IMR-90 (cell line): ENCODE results near the gene SLC39A2. TPM values are rescaled to one million over a fixed set of nuclear protein-coding genes. Genes with fewer than 3 reads are reported as not detected.

ENCODE experiments used
- ATAC-seq: fragments of 200-7000 bp; cut with Tn5 transposase; 2 replicates; pipeline ENCODE4 v1.9.1; 2020; ENCODE audit warnings: low read depth, mild to moderate bottlenecking, moderate library complexity
- BruUV-seq: library from RNA; stranded (reverse); fragments of 400-500 nt; replicated peaks from 2 replicates; lab custom pipeline; 2021; lab: Mats Ljungman, UMichigan
- CTCF ChIA-PET: fragments of 300-600 bp; formaldehyde crosslinking; extraction: SDS; loops from one replicate; lab custom pipeline; 2021; ENCODE audit warnings: antibody characterized with exemption; lab: Yijun Ruan, JAX
- POLR2A ChIA-PET: fragments of 300-600 bp; sonication (Branson Sonifier 250); formaldehyde crosslinking; loops from one replicate; lab custom pipeline; 2022; ENCODE audit warnings: antibody characterized with exemption; ENCODE audit not compliant: unreplicated experiment; lab: Charles Lee
- DNase-seq: peaks from one replicate; pipeline ENCODE4 v3.0.0; 2013
- H2AFZ ChIP-seq: replicated peaks from 2 replicates; pipeline ENCODE3; 2013; ENCODE audit warnings: low read length, mild to moderate bottlenecking; ENCODE audit not compliant: poor library complexity
- H2AK5ac ChIP-seq: 2 replicates; pipeline ENCODE4 v1.6.1; 2013; ENCODE audit warnings: low read depth, low read length, inconsistent platforms
- H2AK9ac ChIP-seq: replicated peaks from 2 replicates; pipeline ENCODE3; 2013; ENCODE audit warnings: mild to moderate bottlenecking, low read depth, low read length, moderate library complexity; ENCODE audit not compliant: poor library complexity
- H2BK120ac ChIP-seq: 2 replicates; pipeline ENCODE4 v1.6.1; 2013; ENCODE audit warnings: low read depth, low read length, inconsistent platforms
- H2BK15ac ChIP-seq: 3 replicates; pipeline ENCODE4 v1.6.1; 2013; ENCODE audit warnings: low read depth, low read length, inconsistent platforms
- H2BK20ac ChIP-seq: 2 replicates; pipeline ENCODE4 v1.6.1; 2013; ENCODE audit warnings: low read depth, mild to moderate bottlenecking, inconsistent platforms, low read length, moderate library complexity
- H2BK5ac ChIP-seq: 2 replicates; pipeline ENCODE4 v1.6.1; 2013; ENCODE audit warnings: mild to moderate bottlenecking, low read depth, low read length, inconsistent platforms; ENCODE audit not compliant: poor library complexity, severe bottlenecking
- H3K14ac ChIP-seq: replicated peaks from 2 replicates; pipeline ENCODE4 v1.6.1; 2013; ENCODE audit warnings: low read depth, low read length, inconsistent platforms
- H3K18ac ChIP-seq: 2 replicates; pipeline ENCODE4 v1.6.1; 2013; ENCODE audit warnings: low read depth, low read length, control low read depth
- H3K23ac ChIP-seq: 2 replicates; pipeline ENCODE4 v1.6.1; 2013; ENCODE audit warnings: low read depth, low read length, inconsistent platforms
- H3K27ac ChIP-seq: 2 replicates; pipeline ENCODE4 v1.5.1; 2013; ENCODE audit warnings: mild to moderate bottlenecking, control low read depth, low read length; ENCODE audit not compliant: insufficient read depth
- H3K27me3 ChIP-seq: 2 replicates; pipeline ENCODE4 v1.6.1; 2013; ENCODE audit warnings: low read length; ENCODE audit not compliant: control insufficient read depth, insufficient read depth
- H3K36me3 ChIP-seq: 2 replicates; pipeline ENCODE4 v1.6.1; 2013; ENCODE audit warnings: low read length, mixed read lengths; ENCODE audit not compliant: control insufficient read depth, insufficient read depth
- H3K4ac ChIP-seq: 2 replicates; pipeline ENCODE4 v1.6.1; 2013; ENCODE audit warnings: low read depth, low read length, inconsistent platforms
- H3K4me1 ChIP-seq: 2 replicates; pipeline ENCODE4 v1.6.1; 2013; ENCODE audit warnings: low read length, mixed read lengths; ENCODE audit not compliant: control insufficient read depth, insufficient read depth
- H3K4me2 ChIP-seq: 2 replicates; pipeline ENCODE4 v1.6.1; 2013; ENCODE audit warnings: low read depth, mild to moderate bottlenecking, control low read depth, low read length, moderate library complexity
- H3K4me3 ChIP-seq: 2 replicates; pipeline ENCODE4 v1.5.1; 2013; ENCODE audit warnings: low read depth, mild to moderate bottlenecking, control low read depth, low read length, moderate library complexity; ENCODE audit not compliant: insufficient read depth
- H3K56ac ChIP-seq: 2 replicates; pipeline ENCODE4 v1.6.1; 2013; ENCODE audit warnings: low read length, inconsistent platforms; ENCODE audit not compliant: insufficient read depth; ENCODE audit errors: extremely low read depth
- H3K79me1 ChIP-seq, 2 experiments: 2 replicates each; pipeline ENCODE4 v1.6.1; 2013; ENCODE audit warnings: low read length in 2 of 2, inconsistent platforms in 1 of 2, low read depth in 1 of 2
- H3K9ac ChIP-seq: 2 replicates; pipeline ENCODE4 v1.6.1; 2013; ENCODE audit warnings: low read depth, low read length, control low read depth
- H3K9me1 ChIP-seq: 2 replicates; pipeline ENCODE4 v1.6.1; 2013; ENCODE audit warnings: low read length, inconsistent platforms; ENCODE audit not compliant: insufficient read depth
- H3K9me3 ChIP-seq: 2 replicates; pipeline ENCODE4 v1.6.1; 2013; ENCODE audit warnings: low read length; ENCODE audit not compliant: control insufficient read depth, insufficient read depth
- H4K20me1 ChIP-seq: 2 replicates; pipeline ENCODE4 v1.6.1; 2013; ENCODE audit warnings: low read length, inconsistent platforms; ENCODE audit not compliant: insufficient read depth
- H4K5ac ChIP-seq: 2 replicates; pipeline ENCODE4 v1.6.1; 2013; ENCODE audit warnings: mild to moderate bottlenecking, low read depth, low read length, control low read depth
- H4K8ac ChIP-seq, 2 experiments: 2 replicates each; pipeline ENCODE4 v1.6.1; 2013; ENCODE audit warnings: low read depth in 2 of 2, low read length in 2 of 2, control low read depth in 1 of 2, inconsistent platforms in 1 of 2
- H4K91ac ChIP-seq: 2 replicates; pipeline ENCODE4 v1.6.1; 2013; ENCODE audit warnings: low read depth, low read length, inconsistent platforms; ENCODE audit not compliant: insufficient read depth
- BHLHE40 ChIP-seq: fragments of 150-350 bp; IDR thresholded peaks from 2 replicates; pipeline ENCODE4 v1.6.1; 2016; ENCODE audit warnings: mild to moderate bottlenecking, low read depth, low read length
- CEBPB ChIP-seq: IDR thresholded peaks from 2 replicates; pipeline ENCODE4 v1.6.1; 2012; ENCODE audit warnings: low read depth, low read length, improper control_type of control experiment
- CHD1 ChIP-seq: IDR thresholded peaks from 2 replicates; pipeline ENCODE4 v1.6.1; 2012; ENCODE audit warnings: low read depth, low read length, improper control_type of control experiment
- CTCF ChIP-seq: conservative IDR thresholded peaks from 2 replicates; pipeline ENCODE4 v1.5.1; 2012; ENCODE audit warnings: mild to moderate bottlenecking, low read depth, low read length, improper control_type of control experiment
- ELK1 ChIP-seq: fragments of 150-350 bp; IDR thresholded peaks from 2 replicates; pipeline ENCODE4 v1.6.1; 2016; ENCODE audit warnings: low read depth, mild to moderate bottlenecking, low read length, moderate library complexity, borderline replicate concordance
- FOS ChIP-seq: fragments of 150-350 bp; IDR thresholded peaks from 2 replicates; pipeline ENCODE4 v1.6.1; 2016; ENCODE audit warnings: low read depth, low read length
- MAFK ChIP-seq: IDR thresholded peaks from 2 replicates; pipeline ENCODE4 v1.6.1; 2012; ENCODE audit warnings: low read depth, low read length, improper control_type of control experiment
- MAZ ChIP-seq: IDR thresholded peaks from 2 replicates; pipeline ENCODE4 v1.6.1; 2012; ENCODE audit warnings: low read depth, mild to moderate bottlenecking, low read length, improper control_type of control experiment, moderate library complexity, borderline replicate concordance
- MXI1 ChIP-seq: IDR thresholded peaks from 2 replicates; pipeline ENCODE4 v1.6.1; 2012; ENCODE audit warnings: low read depth, mild to moderate bottlenecking, low read length, moderate library complexity, borderline replicate concordance
- NFE2L2 ChIP-seq: fragments of 150-350 bp; IDR thresholded peaks from 2 replicates; pipeline ENCODE4 v1.6.1; 2016; ENCODE audit warnings: low read depth, mild to moderate bottlenecking, low read length
- POLR2A ChIP-seq: IDR thresholded peaks from 2 replicates; pipeline ENCODE4 v1.6.1; 2012; ENCODE audit warnings: mild to moderate bottlenecking, low read depth, low read length
- RAD21 ChIP-seq: IDR thresholded peaks from 2 replicates; pipeline ENCODE4 v1.6.1; 2012; ENCODE audit warnings: low read length, improper control_type of control experiment
- RCOR1 ChIP-seq: IDR thresholded peaks from 2 replicates; pipeline ENCODE4 v1.6.1; 2012; ENCODE audit warnings: mild to moderate bottlenecking, low read length, improper control_type of control experiment; ENCODE audit not compliant: insufficient replicate concordance
- RFX5 ChIP-seq: IDR thresholded peaks from 2 replicates; pipeline ENCODE4 v1.8.0; 2012; ENCODE audit warnings: low read depth, mild to moderate bottlenecking, low read length, moderate library complexity
- SMC3 ChIP-seq: fragments of 150-350 bp; IDR thresholded peaks from 2 replicates; pipeline ENCODE4 v1.6.1; 2016; ENCODE audit warnings: low read depth, mild to moderate bottlenecking, antibody characterized with exemption, low read length, moderate library complexity
- USF2 ChIP-seq: fragments of 150-350 bp; IDR thresholded peaks from 2 replicates; pipeline ENCODE4 v1.6.1; 2017; ENCODE audit warnings: mild to moderate bottlenecking, antibody characterized with exemption, low read length, low read depth
- WGBS, 2 experiments: methylation state at CpG; one replicate each; pipeline versions ENCODE4 v1.1.5 to v1.1.7; 2013; ENCODE audit warnings: missing lambda C conversion rate in 2 of 2; ENCODE audit not compliant: insufficient read length in 1 of 2; ENCODE audit errors: extremely low coverage in 2 of 2; 5-methylcytosine and 5-hydroxymethylcytosine counted together
- dilution Hi-C: fragments of 300-500 bp; cut with HindIII; formaldehyde crosslinking; loops from one replicate; pipeline ENCODE4 v1.14.3; 2018; ENCODE audit warnings: low sequenced_read_pairs; ENCODE audit not compliant: unreplicated experiment
- in situ Hi-C: fragments of 300-500 bp; cut with MboI; formaldehyde crosslinking; loops from 3 replicates; pipeline ENCODE4 v1.14.3; 2019; ENCODE audit warnings: low sequenced_read_pairs, inconsistent platforms, mixed read lengths
- intact Hi-C: fragments of 100-400 bp; cut with micrococcal nuclease; formaldehyde crosslinking; loops from 2 replicates; pipeline ENCODE4 v1.10.0; 2022
- polyA plus RNA-seq, 3 experiments: library from polyadenylated mRNA; depleted of rRNA; stranded (reverse); fragments of >200 nt; gene quantifications; 2 replicates each; pipeline ENCODE4 v1.2.3, GENCODE V29; 2012; ENCODE audit warnings: low replicate concordance in 1 of 3
- total RNA-seq: library from RNA; depleted of rRNA; stranded (reverse); fragments of >200 nt; gene quantifications from 2 replicates; pipeline ENCODE4 v1.2.3, GENCODE V29; 2012

The SLC39A2 gene
- total and polyA plus RNA-seq, 2 of the 4 experiments (the other 2 are of a cell fraction): not detected

- Histone ChIP-seq H3K27me3 (peaks cover 25% of the 10 kb centered on the region), H4K20me1 (no peaks in the 10 kb centered on the region), H3K36me3 (no peaks in the 10 kb centered on the region), H2BK15ac (no peak overlapping the region), H2BK120ac (no peak overlapping the region), H2BK20ac (no peak overlapping the region), H3K4me1 (peaks cover 2% of the 10 kb centered on the region; the same call in 1 of the 2 replicates), H3K4me3 (no peak overlapping the region), H2AK9ac (no peak overlapping the region), H4K8ac (no peak overlapping the region), H3K56ac (no peak overlapping the region), H3K27ac (no peak overlapping the region), H3K9ac (no peak overlapping the region), H4K91ac (no peak overlapping the region), H2AFZ (no peak overlapping the region), H3K18ac (no peak overlapping the region), H3K4ac (no peak overlapping the region), H3K4me2 (no peak overlapping the region), H2AK5ac (no peak overlapping the region), H3K79me1 (no peaks in the 10 kb centered on the region), H3K14ac (no peak overlapping the region), H3K9me1 (no peaks in the 10 kb centered on the region), H2BK5ac (no peak overlapping the region), H3K9me3 (no peaks in the 10 kb centered on the region), H3K23ac (no peak overlapping the region), H4K5ac (no peak overlapping the region)
- ATAC-seq: no peak
- in situ Hi-C loops (no loop called here), dilution Hi-C loops (no loop called here), intact Hi-C loops (no loop called here)
- DNase-seq: no peak
- BruUV-seq: no TSS peak
- no peak for TF ChIP-seq USF2
- TF ChIP-seq CHD1: no peak
- no peak for TF ChIP-seq RAD21
- TF ChIP-seq NFE2L2: no peak
- no peak for TF ChIP-seq CEBPB
- TF ChIP-seq POLR2A: no peak
- TF ChIP-seq MAFK: no peak
- TF ChIP-seq RCOR1: no peak
- TF ChIP-seq MXI1: no peak
- TF ChIP-seq SMC3: no peak
- TF ChIP-seq BHLHE40: no peak
- no peak for TF ChIP-seq ELK1
- no peak for TF ChIP-seq RFX5
- no peak for TF ChIP-seq FOS
- no peak for TF ChIP-seq CTCF
- no peak for TF ChIP-seq MAZ
- POLR2A ChIA-PET: no interaction called here
- CTCF ChIA-PET: interaction anchor here (1.2 kb wide), 1 partner anchor 29 kb away, joined by 6 read pairs; no protein-coding TSS in a partner anchor
- WGBS, 2 experiments: no CpG with 5 or more reads among the region's 2 CpGs
These were observed 44.4 kb downstream of the SLC39A2 start for GRCh38 chr14:21043387-21043973.
